ENCODE results near the gene SBK3.

- TF ChIP-seq TAF1 (IDR thresholded peaks at IDR 0.05; ENCODE audit: low read depth, low read length) (no peak), POLR2AphosphoS5 (IDR thresholded peaks at IDR 0.05; ENCODE audit: low read depth, low read length) (no peak), POLR2A (IDR thresholded peaks at IDR 0.05; ENCODE audit: low read depth, low read length) (no peak), PAX5 (IDR thresholded peaks at IDR 0.05; ENCODE audit: insufficient read depth, low read length, severe bottlenecking) (no peak), POU2F2 (IDR thresholded peaks at IDR 0.05; ENCODE audit: low read depth, low read length) (no peak), SPI1 (IDR thresholded peaks at IDR 0.05; ENCODE audit: low read depth, low read length) (no peak)
Measured at GRCh38 chr19:55508120-55508519, 37.2 kb downstream of the SBK3 start.

All from GM12891 (cell line).